ENCODE measurements around the gene PDIA4.
A peak's percentile ranks its signal among the peaks of the same experiment; 100 is the strongest.
"Not testable (repeated sequence)": the region's sequence is repeated elsewhere in the genome, so short reads cannot be mapped to it uniquely, and the experiment has no call there.

PDIA4 gene

DNA sequence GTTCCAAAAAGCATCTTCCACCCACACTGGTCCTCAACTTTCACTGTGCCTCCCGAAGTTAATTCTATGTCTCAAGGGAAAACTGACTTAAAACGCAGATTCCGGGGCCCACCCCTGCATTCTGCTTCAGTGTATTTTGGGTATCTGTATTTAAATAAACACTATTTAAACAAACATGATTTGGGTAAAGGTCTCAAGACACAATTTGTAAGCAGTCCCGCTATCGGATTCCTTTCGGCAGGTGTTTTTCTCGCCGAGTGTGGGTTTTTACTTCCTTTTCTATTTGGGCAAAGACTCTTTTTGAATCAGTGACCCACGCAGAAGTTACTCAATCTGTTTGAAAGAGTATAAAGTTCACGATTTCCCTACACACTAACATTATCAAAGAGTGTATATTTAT lies 1.2 kb downstream of the PDIA4 start:
- no peaks in the 10 kb centered on the region for H3K27me3 Mint-ChIP-seq
- peaks cover 57% of the 10 kb centered on the region for H3K4me1 Mint-ChIP-seq
- ATAC-seq (replicated peaks; ENCODE audit: extremely low read depth, poor library complexity, severe bottlenecking): no peak
- no peak for DNase-seq (ENCODE audit: low spot score in 2 of 2)
- H3K36me3 Mint-ChIP-seq (ENCODE audit: insufficient read depth): peaks cover 14% of the 10 kb centered on the region
- peak overlapping the region; percentile 84 for H3K4me3 Mint-ChIP-seq
- peak overlapping the region; percentile 93 for H3K27ac Mint-ChIP-seq (ENCODE audit: low read depth)
- H3K9me3 Mint-ChIP-seq: no peaks in the 10 kb centered on the region

DNA sequence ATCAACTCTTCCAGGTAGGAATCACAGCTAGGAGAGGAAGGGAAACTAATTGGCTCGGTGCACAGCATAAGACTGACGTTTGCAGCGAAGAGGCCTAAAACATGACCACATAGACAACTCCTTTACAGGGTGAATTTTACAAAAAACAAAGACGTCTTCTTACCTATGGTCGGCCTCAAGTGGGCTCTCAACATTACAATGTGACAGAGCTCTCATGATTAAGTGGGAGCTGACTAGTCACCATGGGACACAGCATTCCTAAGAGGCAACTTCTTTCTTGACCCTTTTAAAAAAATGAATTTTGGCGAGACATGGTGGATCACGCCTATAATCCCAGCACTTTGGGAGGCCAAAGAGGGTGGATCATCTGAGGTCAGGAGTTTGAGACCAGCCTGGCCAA lies 4.6 kb downstream of the PDIA4 start:
- Mint-ChIP-seq H3K27me3 (no peaks in the 10 kb centered on the region), H3K27ac (ENCODE audit: low read depth) (peak overlapping the region; percentile 88), H3K4me1 (peaks cover 55% of the 10 kb centered on the region), H3K4me3 (no peak overlapping the region), H3K9me3 (no peaks in the 10 kb centered on the region), H3K36me3 (ENCODE audit: insufficient read depth) (peaks cover 28% of the 10 kb centered on the region)
- ATAC-seq (replicated peaks; ENCODE audit: extremely low read depth, poor library complexity, severe bottlenecking) (no peak), DNase-seq (ENCODE audit: low spot score in 2 of 2) (no peak)

DNA sequence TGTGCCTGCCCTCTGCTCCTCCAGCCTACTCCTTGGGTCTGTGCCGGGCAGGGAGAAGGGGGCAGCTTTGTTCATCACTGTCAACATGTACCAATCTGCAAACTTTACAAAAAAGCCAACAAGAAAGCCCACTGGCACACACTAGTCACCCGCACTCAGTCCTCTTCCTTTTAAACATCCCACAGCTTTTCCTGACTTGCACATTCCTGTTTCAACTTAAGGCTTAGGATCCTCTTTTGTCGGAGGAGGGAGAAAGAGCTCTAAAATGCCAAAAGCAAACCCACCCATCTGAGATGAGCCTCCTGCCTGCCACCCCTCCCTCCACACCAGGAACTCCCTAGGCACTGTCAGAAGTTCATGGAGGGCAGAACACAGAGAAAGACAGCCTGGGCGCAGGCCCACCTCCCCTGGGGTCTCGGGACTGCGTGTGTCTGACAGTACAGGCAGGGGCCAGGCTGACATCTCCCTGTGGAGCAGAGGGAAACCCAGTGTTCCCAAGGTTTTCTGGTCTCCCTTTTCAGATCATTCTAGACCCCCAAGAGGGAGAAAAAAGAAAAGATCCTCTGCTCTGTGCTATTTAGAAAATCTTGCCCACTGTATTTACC lies 5.4 kb downstream of the PDIA4 start:
- H3K4me3 Mint-ChIP-seq: no peak overlapping the region

DNA sequence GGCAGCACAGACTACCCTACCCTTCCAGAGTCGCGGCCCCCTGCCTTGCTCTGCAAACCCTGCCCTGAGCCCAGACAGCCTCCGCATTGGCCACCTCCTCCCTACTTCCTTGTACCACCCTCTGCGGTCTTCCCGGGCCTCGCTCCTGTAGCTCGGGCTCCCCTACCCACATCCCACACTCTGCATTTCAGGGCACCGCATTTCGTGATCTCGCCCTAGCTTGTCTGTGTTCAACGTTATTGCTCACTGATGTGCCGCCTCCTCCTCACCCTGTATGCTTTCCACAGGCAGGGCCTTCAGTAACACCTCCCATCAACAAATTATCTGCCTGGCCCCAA lies 6.6 kb downstream of the PDIA4 start:
- no peaks in the 10 kb centered on the region for H3K27me3 Mint-ChIP-seq
- ATAC-seq (replicated peaks; ENCODE audit: extremely low read depth, poor library complexity, severe bottlenecking) (no peak), DNase-seq (ENCODE audit: low spot score in 2 of 2) (no peak)
- H3K4me1 Mint-ChIP-seq: peaks cover 38% of the 10 kb centered on the region
- H3K36me3 Mint-ChIP-seq (ENCODE audit: insufficient read depth): peaks cover 23% of the 10 kb centered on the region
- H3K9me3 Mint-ChIP-seq: no peaks in the 10 kb centered on the region
- no peak overlapping the region for H3K4me3 Mint-ChIP-seq
- H3K27ac Mint-ChIP-seq (ENCODE audit: low read depth): peak overlapping the region; percentile 85

More for the DNA sequence above, 5.4 kb downstream of the PDIA4 start:
- H3K4me1 Mint-ChIP-seq: peaks cover 50% of the 10 kb centered on the region
- peak overlapping the region; percentile 88 for H3K27ac Mint-ChIP-seq (ENCODE audit: low read depth)
- H3K27me3 Mint-ChIP-seq: no peaks in the 10 kb centered on the region
- H3K9me3 Mint-ChIP-seq: no peaks in the 10 kb centered on the region
- H3K36me3 Mint-ChIP-seq (ENCODE audit: insufficient read depth): peaks cover 22% of the 10 kb centered on the region
- DNase-seq (ENCODE audit: low spot score in 2 of 2): no peak
- ATAC-seq (replicated peaks; ENCODE audit: extremely low read depth, poor library complexity, severe bottlenecking): no peak

DNA sequence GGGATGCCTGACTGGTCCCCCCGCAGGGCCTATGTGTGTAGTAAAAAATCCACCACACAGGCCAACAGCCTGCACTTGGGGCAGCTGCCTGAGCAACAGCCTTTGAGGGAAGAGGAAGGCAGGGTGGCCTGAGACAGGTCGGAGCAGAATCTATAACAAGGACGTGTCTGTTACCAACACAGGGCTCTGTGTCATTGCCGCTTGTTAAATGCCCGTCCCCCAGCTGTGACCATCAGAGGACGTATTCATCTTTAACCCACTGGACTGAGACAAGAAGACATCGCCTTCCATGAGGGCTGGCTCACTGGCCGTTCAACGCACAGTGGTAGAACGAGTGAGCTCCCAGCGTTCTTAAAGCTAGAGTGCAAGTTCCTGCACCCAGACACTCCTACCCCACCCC lies 7.8 kb downstream of the PDIA4 start:
- H3K27me3 Mint-ChIP-seq: no peaks in the 10 kb centered on the region
- peaks cover 26% of the 10 kb centered on the region for H3K4me1 Mint-ChIP-seq
- no peaks in the 10 kb centered on the region for H3K9me3 Mint-ChIP-seq
- H3K27ac Mint-ChIP-seq (ENCODE audit: low read depth): no peak overlapping the region
- no peak overlapping the region for H3K4me3 Mint-ChIP-seq
- DNase-seq (ENCODE audit: low spot score in 2 of 2): no peak
- H3K36me3 Mint-ChIP-seq (ENCODE audit: insufficient read depth): peaks cover 30% of the 10 kb centered on the region
- no peak for ATAC-seq (replicated peaks; ENCODE audit: extremely low read depth, poor library complexity, severe bottlenecking)

DNA sequence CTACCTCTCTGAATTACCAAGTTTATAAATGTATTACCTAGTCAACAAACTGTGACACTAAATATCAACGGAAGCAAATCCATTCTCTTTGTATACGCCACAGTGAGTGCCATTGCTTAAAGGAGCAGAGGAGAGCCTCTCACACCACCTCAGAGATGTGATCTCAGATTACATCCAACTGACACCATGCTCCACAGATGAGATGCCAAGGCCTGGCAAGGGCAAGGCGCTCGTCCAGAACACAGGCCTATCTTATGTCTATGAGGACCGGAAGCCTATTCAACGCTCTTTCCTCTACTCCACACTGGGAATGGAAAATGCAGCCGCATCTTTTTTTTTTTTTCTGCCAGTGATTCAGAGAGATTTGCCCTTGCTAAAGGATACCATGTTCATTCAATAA lies 11.4 kb downstream of the PDIA4 start:
- peaks cover 15% of the 10 kb centered on the region for H3K4me1 Mint-ChIP-seq
- H3K9me3 Mint-ChIP-seq: no peaks in the 10 kb centered on the region
- no peak overlapping the region for H3K4me3 Mint-ChIP-seq
- no peak for ATAC-seq (replicated peaks; ENCODE audit: extremely low read depth, poor library complexity, severe bottlenecking)
- H3K27ac Mint-ChIP-seq (ENCODE audit: low read depth): no peak overlapping the region
- H3K27me3 Mint-ChIP-seq: no peaks in the 10 kb centered on the region
- DNase-seq (ENCODE audit: low spot score in 2 of 2): no peak
- peaks cover 42% of the 10 kb centered on the region for H3K36me3 Mint-ChIP-seq (ENCODE audit: insufficient read depth)

DNA sequence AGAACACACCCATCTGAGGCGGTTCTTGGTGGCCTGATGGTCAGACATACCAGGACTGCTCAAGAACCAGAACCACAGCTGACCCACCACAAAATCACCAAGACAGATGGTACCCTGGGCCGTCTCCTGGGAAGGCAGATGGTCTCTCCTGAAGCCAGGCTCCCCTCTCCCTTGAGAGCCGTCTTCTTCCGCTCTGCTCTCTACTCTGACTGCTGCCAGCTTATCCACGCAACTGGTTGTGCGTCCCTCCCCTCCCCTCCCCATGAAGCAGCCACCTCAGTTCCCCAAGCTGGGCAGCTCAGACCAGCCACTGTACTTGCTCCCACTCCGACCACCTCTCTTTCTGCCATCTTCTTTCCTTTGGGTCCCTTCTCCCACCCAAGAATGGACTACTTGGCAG lies 14.0 kb downstream of the PDIA4 start:
- DNase-seq (ENCODE audit: low spot score in 2 of 2) (no peak), ATAC-seq (replicated peaks; ENCODE audit: extremely low read depth, poor library complexity, severe bottlenecking) (no peak)
- H3K9me3 Mint-ChIP-seq: no peaks in the 10 kb centered on the region
- no peaks in the 10 kb centered on the region for H3K27me3 Mint-ChIP-seq
- peaks cover 10% of the 10 kb centered on the region for H3K4me1 Mint-ChIP-seq
- H3K27ac Mint-ChIP-seq (ENCODE audit: low read depth): no peak overlapping the region
- H3K4me3 Mint-ChIP-seq: no peak overlapping the region
- H3K36me3 Mint-ChIP-seq (ENCODE audit: insufficient read depth): peaks cover 46% of the 10 kb centered on the region

DNA sequence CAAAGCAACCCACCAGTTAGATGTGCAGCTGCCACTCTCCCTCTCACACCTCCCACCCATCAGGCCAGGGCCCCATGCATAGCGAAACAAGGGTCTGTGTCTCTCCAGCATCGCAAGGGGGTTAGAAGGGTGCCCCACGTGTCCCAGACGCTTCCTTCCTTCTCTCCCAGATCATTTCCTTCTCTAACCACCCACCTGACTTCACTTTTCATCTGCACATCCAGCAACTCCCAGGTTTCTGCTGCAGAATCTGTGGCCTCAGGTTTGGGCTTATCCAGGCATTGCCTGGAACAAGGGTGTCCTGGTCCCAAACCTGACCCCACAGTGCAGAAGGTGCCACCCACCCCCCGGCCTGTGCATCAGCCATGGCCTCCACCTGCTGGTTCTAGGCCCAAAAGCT lies 14.4 kb downstream of the PDIA4 start:
- no peak overlapping the region for H3K4me3 Mint-ChIP-seq
- peaks cover 10% of the 10 kb centered on the region for H3K4me1 Mint-ChIP-seq
- no peaks in the 10 kb centered on the region for H3K9me3 Mint-ChIP-seq
- H3K27me3 Mint-ChIP-seq: no peaks in the 10 kb centered on the region
- no peak for ATAC-seq (replicated peaks; ENCODE audit: extremely low read depth, poor library complexity, severe bottlenecking)
- H3K27ac Mint-ChIP-seq (ENCODE audit: low read depth): no peak overlapping the region
- no peak for DNase-seq (ENCODE audit: low spot score in 2 of 2)
- peaks cover 44% of the 10 kb centered on the region for H3K36me3 Mint-ChIP-seq (ENCODE audit: insufficient read depth)

DNA sequence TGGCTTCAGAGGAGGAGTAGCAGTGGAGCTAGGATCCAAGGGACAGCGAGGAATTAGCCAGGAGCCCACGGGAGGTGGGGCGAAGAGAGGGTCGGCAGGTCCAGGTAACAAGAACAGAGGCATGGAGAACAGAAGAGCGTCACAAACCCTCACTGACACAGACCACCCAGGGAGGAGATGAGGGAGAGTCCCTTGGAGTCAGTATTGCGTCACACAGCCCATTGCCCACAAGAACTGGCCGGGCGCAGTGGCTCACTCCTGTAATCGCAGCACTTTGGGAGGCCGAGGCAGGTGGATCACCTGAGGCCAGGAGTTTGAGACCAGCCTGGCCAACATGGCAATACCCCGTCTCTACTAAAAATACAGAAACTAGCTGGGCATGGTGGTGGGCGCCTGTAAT lies 15.6 kb downstream of the PDIA4 start:
- not testable (repeated sequence) for H3K4me1 Mint-ChIP-seq; H3K4me3 Mint-ChIP-seq; H3K9me3 Mint-ChIP-seq; DNase-seq (ENCODE audit: low spot score in 2 of 2); ATAC-seq (replicated peaks; ENCODE audit: extremely low read depth, poor library complexity, severe bottlenecking); H3K27me3 Mint-ChIP-seq
- Mint-ChIP-seq H3K36me3 (ENCODE audit: insufficient read depth) (peaks cover 48% of the 10 kb centered on the region), H3K27ac (ENCODE audit: low read depth) (peak overlapping the region; percentile 47)

DNA sequence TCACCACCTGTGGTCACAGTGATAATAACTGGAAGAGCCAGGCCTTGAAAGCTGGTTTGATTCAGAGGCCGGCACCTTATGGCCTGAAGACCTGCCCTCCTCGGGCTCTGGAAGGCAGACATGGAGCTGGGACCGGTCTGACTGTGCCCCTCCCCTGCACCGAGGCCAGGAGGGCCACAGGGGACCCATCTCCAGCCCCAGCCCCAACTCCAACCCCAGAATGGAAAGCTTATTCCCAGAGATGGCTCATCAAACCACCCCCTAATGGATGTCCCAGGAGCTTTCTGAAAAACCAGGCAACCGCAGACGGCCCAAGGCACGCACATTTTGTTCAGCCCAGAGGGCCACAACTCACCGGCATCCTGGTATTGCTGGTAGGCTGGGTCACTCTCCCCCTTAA lies 16.8 kb downstream of the PDIA4 start:
- Mint-ChIP-seq H3K9me3 (no peaks in the 10 kb centered on the region), H3K36me3 (ENCODE audit: insufficient read depth) (peaks cover 45% of the 10 kb centered on the region), H3K27me3 (no peaks in the 10 kb centered on the region), H3K27ac (ENCODE audit: low read depth) (peak overlapping the region; percentile 22), H3K4me1 (peaks cover 10% of the 10 kb centered on the region), H3K4me3 (no peak overlapping the region)
- ATAC-seq (replicated peaks; ENCODE audit: extremely low read depth, poor library complexity, severe bottlenecking) (no peak), DNase-seq (ENCODE audit: low spot score in 2 of 2) (no peak)

DNA sequence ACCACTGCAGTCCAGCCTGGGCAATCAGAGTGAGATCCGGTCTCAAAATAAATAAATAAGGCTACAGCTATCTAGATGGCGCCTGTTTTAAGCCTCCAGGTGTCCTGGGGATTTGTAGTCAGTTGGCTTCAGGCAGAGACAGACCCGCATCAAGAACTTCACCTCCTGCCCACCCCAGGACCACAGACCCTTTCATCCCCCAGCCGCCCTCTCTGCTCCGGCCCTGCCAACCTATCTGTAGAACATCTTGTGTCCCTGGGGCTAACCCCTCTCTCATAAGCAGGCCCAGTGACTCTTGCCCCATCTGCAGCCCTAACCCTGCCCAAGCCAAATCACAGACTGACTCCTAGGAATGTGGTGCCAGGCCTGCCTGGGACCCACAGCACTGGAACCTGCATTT lies 17.9 kb downstream of the PDIA4 start:
- no peak for DNase-seq (ENCODE audit: low spot score in 2 of 2)
- no peak overlapping the region for H3K27ac Mint-ChIP-seq (ENCODE audit: low read depth)
- no peaks in the 10 kb centered on the region for H3K9me3 Mint-ChIP-seq
- no peak for ATAC-seq (replicated peaks; ENCODE audit: extremely low read depth, poor library complexity, severe bottlenecking)
- H3K4me1 Mint-ChIP-seq: peaks cover 17% of the 10 kb centered on the region
- H3K4me3 Mint-ChIP-seq: no peak overlapping the region
- H3K36me3 Mint-ChIP-seq (ENCODE audit: insufficient read depth): peaks cover 40% of the 10 kb centered on the region
- no peaks in the 10 kb centered on the region for H3K27me3 Mint-ChIP-seq

DNA sequence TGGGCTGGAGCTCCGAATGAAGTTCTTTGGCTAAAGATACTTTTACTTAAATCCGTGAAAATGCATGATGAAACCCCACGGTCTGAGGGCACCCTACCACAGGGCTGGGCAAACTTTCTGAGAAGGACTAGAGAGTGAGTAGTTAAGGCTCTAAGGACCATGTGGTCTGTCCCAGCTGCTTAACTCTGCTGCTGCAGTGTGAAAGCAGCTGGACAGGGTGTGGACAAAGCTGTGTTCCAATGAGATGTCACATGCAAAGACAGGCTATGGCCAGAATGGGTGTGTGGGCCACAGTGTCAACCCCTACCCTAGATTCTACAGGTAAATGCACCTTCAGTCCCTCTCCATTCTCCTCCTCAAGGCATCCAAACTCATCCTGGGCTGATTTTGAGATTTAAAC lies 18.8 kb downstream of the PDIA4 start:
- Mint-ChIP-seq H3K9me3 (no peaks in the 10 kb centered on the region), H3K4me1 (peaks cover 17% of the 10 kb centered on the region), H3K27ac (ENCODE audit: low read depth) (no peak overlapping the region), H3K27me3 (no peaks in the 10 kb centered on the region), H3K36me3 (ENCODE audit: insufficient read depth) (peaks cover 37% of the 10 kb centered on the region), H3K4me3 (no peak overlapping the region)
- DNase-seq (ENCODE audit: low spot score in 2 of 2) (no peak), ATAC-seq (replicated peaks; ENCODE audit: extremely low read depth, poor library complexity, severe bottlenecking) (no peak)

DNA sequence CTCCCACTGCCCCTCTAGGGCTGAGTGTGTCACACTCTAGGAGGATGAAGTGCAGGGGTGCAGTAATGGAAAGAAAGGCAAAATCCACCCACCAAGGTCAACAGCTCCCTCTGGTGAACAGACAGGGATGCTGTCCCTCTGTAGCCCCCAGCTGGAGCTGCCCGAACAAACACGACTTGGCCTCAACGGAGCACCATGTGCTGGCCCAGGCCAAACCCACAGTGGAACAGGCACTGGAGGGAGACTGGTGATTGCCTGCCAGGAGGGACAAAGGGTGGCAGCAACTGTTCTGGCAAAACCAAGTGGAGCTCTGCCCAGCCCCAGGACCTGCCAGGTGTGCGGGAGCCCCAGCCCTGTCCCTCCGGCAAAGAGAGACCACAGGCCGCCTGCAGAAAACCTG lies 20.7 kb downstream of the PDIA4 start:
- Mint-ChIP-seq H3K36me3 (ENCODE audit: insufficient read depth) (peaks cover 36% of the 10 kb centered on the region), H3K27ac (ENCODE audit: low read depth) (no peak overlapping the region), H3K4me3 (no peak overlapping the region), H3K27me3 (no peaks in the 10 kb centered on the region), H3K4me1 (peaks cover 10% of the 10 kb centered on the region), H3K9me3 (no peaks in the 10 kb centered on the region)
- DNase-seq (ENCODE audit: low spot score in 2 of 2) (no peak), ATAC-seq (replicated peaks; ENCODE audit: extremely low read depth, poor library complexity, severe bottlenecking) (no peak)

DNA sequence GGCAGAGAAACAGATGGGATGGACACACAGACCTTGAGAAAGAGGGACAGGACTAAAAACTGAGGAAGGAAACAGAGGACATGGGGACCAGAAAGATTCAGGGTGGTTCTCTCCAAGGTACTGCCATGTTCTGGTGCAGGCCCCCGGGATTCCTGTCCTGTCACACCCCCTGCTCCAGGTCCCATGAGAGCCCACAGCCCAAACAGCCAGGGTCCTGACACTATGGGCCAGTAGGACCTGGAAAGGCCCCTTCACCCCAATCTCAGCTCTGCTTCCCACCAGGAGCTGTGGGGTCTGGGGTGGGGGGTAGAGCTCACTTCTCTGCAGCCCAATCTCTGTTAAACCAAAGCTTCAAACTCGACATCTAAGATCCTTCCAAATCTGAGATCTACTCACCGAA lies 21.2 kb downstream of the PDIA4 start:
- Mint-ChIP-seq H3K4me3 (no peak overlapping the region), H3K9me3 (no peaks in the 10 kb centered on the region), H3K4me1 (peaks cover 7% of the 10 kb centered on the region), H3K36me3 (ENCODE audit: insufficient read depth) (peaks cover 33% of the 10 kb centered on the region), H3K27ac (ENCODE audit: low read depth) (no peak overlapping the region), H3K27me3 (no peaks in the 10 kb centered on the region)
- no peak for DNase-seq (ENCODE audit: low spot score in 2 of 2)
- no peak for ATAC-seq (replicated peaks; ENCODE audit: extremely low read depth, poor library complexity, severe bottlenecking)
